GM10266 (cell line): ENCODE results near the gene ARRDC1.

Experiments used
- DNase-seq: peaks from one replicate; pipeline ENCODE4 v3.0.0; 2012; ENCODE audit errors: extremely low spot score
- CTCF ChIP-seq: IDR thresholded peaks from 2 replicates; pipeline ENCODE4 v1.5.1; 2012; ENCODE audit warnings: mild to moderate bottlenecking, low read depth; ENCODE audit not compliant: control insufficient read depth, insufficient read depth; ENCODE audit errors: missing control alignments

The ARRDC1 gene

DNA sequence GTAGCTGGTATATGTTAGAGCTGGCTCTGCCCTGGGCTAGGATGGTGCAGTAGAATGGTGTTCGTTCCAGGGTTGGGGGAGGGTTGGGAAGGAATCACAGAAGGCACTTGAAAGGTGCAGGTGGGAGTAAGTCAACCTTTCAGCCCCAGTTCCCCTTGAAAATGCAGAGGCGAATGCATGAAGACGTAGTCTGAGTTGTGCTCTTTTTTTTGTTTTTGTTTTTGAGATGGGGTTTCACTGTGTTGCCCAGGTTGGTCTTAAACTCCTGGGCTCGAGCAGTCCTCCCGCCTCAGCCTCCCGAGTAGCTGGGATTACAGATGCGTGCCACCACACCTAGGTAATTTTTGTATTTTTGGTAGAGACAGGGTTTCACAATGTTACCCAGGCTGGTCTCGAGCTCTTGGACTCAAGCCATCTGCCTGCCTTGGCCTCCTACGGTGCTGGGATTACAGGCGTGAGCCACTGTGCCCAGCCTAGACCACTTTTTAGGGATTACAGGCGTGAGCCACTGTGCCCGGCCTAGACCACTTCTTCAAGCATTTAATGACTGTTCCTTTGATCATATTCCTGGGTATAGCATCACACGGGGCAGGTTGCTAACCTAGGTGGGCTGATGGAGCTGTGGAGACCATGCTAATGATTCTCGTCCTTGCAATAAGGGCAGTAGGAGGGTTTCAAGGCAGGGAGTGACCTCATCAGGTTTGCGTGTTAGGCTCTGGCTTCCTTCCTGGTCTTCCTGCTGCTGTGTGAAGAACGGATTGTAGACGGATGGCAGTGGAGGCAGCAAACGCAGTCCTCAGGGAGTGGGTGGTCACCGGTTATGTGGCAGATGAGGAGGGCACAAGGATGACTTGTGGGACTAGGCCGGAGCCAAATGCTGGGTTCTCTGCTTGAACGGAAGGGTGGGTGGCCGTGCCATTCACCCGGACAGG is 27.0 kb downstream of the ARRDC1 start:
- TF ChIP-seq CTCF, result no peak
- DNase-seq, result no peak

GRCh38 chr9:137634016-137634415 is 28.5 kb downstream of the ARRDC1 start:
- TF ChIP-seq CTCF, result no peak
- no peak for DNase-seq

- DNase-seq, result no peak
- no peak for TF ChIP-seq CTCF
These were observed 33.2 kb downstream of the ARRDC1 start for GRCh38 chr9:137638680-137639079.

- TF ChIP-seq CTCF, result no peak
These were observed 34.0 kb downstream of the ARRDC1 start for GRCh38 chr9:137639303-137640051.

DNA sequence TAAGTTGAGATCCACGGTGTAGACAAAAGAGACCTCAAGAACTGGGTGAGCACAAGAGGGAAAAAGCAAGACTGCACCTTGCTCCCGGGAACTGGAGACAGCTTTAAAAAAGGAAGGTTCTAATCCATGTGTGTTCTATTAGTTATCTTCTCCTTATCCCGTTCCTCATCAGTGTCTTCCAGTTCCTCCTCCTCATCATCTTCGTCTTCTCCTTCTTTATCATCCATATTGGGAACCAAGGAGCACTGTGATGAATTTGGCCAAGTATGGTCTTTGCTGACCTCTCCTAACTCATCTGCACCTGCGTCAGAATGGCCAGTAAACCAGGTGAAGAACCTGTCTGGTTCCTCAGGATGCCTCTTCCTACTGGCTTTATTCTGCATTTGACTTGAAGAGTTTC is 35.4 kb downstream of the ARRDC1 start:
- no peak for TF ChIP-seq CTCF
- DNase-seq, result no peak

More at GRCh38 chr9:137639303-137640051, 34.0 kb downstream of the ARRDC1 start:
- DNase-seq, result peak; percentile 71

- TF ChIP-seq CTCF, result no peak
- DNase-seq, result no peak
These were observed 36.7 kb downstream of the ARRDC1 start for GRCh38 chr9:137642118-137642601.

- no peak for DNase-seq
These were observed 37.4 kb downstream of the ARRDC1 start for GRCh38 chr9:137642892-137643291.

More at GRCh38 chr9:137642892-137643291, 37.4 kb downstream of the ARRDC1 start:
- TF ChIP-seq CTCF, result no peak
